Esophagus squamous epithelium (tissue), 4 donors: ENCODE measurements around the gene ABCA1.

ENCODE experiments used
- POLR2A ChIP-seq, 4 donors: fragments of 450-650 bp; IDR thresholded peaks; one replicate each; pipeline ENCODE4 v1.6.1; 2017; ENCODE audit warnings: antibody characterized with exemption in 4 of 4, mild to moderate bottlenecking in 4 of 4, moderate library complexity in 3 of 4
- TF ChIP-seq, protein P1 (sequence below), 6 experiments: fragments of 450-650 bp in 4 of 6; fragments of 200-600 bp in 2 of 6; sonication (generic) in 2 of 6; IDR thresholded peaks; one replicate each; pipeline ENCODE4 v1.5.1; 2016 to 2019; ENCODE audit warnings: antibody characterized with exemption in 6 of 6, mild to moderate bottlenecking in 4 of 6, moderate library complexity in 4 of 6

DNA sequence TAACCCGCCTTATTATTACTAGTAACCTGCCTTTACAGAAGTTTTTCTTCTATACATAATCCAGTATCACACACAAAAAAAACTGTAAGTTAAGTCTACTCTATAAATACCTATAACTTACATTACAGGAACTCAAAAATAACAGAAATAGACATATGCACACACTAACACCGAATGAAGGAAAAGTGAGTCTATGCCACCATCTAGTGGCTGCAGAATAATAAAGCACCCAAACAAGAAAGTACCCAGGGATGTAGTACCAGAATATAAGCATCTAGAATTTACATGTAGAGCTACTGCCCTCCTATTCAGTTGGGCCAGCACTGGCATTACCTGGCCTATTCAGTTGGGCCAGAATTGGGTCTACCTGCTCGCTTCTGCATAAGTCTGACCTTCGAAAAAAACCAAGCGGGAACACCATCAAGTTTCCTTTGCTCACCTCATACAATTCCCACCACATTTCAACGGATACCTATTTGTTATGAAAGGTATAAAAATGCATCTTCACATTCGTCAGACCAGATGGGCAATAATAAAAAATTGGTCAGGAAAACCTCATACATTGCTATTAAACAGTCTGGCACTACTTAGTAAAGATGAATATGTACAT, 184.5 kb downstream of the ABCA1 start:
- TF ChIP-seq, protein P1, sequence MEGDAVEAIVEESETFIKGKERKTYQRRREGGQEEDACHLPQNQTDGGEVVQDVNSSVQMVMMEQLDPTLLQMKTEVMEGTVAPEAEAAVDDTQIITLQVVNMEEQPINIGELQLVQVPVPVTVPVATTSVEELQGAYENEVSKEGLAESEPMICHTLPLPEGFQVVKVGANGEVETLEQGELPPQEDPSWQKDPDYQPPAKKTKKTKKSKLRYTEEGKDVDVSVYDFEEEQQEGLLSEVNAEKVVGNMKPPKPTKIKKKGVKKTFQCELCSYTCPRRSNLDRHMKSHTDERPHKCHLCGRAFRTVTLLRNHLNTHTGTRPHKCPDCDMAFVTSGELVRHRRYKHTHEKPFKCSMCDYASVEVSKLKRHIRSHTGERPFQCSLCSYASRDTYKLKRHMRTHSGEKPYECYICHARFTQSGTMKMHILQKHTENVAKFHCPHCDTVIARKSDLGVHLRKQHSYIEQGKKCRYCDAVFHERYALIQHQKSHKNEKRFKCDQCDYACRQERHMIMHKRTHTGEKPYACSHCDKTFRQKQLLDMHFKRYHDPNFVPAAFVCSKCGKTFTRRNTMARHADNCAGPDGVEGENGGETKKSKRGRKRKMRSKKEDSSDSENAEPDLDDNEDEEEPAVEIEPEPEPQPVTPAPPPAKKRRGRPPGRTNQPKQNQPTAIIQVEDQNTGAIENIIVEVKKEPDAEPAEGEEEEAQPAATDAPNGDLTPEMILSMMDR (IDR thresholded peaks at IDR 0.05) = peak; percentile 31 to 74 (median 62)
- TF ChIP-seq POLR2A (IDR thresholded peaks at IDR 0.05) = no peak
